HEK293 (cell line): Measurements from ENCODE around the gene MEOX1.

ENCODE experiments used
- PRDM1 ChIP-seq: fragments of 450-650 bp; formaldehyde crosslinking; IDR thresholded peaks from 2 replicates; pipeline ENCODE4; 2016; ENCODE audit warnings: missing biosample characterization, missing genetic modification characterization
- ZBTB17 ChIP-seq: fragments of 450-650 bp; formaldehyde crosslinking; IDR thresholded peaks from 2 replicates; pipeline ENCODE4 v1.5.1; 2016; ENCODE audit warnings: missing biosample characterization, missing genetic modification characterization
- ZFP37 ChIP-seq: fragments of 450-650 bp; formaldehyde crosslinking; IDR thresholded peaks from 2 replicates; pipeline ENCODE4 v1.5.1; 2016; ENCODE audit warnings: missing biosample characterization, missing genetic modification characterization
- ZNF341 ChIP-seq: fragments of 450-650 bp; formaldehyde crosslinking; IDR thresholded peaks from 2 replicates; pipeline ENCODE4; 2016; ENCODE audit warnings: low read depth, missing biosample characterization, missing genetic modification characterization
- ZNF555 ChIP-seq: fragments of 450-650 bp; formaldehyde crosslinking; conservative IDR thresholded peaks from 2 replicates; pipeline ENCODE4 v1.5.1; 2017; ENCODE audit warnings: missing biosample characterization, mild to moderate bottlenecking, missing genetic modification characterization, inconsistent platforms
- TF ChIP-seq, protein P1 (sequence below): fragments of 450-650 bp; formaldehyde crosslinking; IDR thresholded peaks from 2 replicates; pipeline ENCODE4 v1.5.1; 2016; ENCODE audit warnings: missing biosample characterization, missing genetic modification characterization
- TF ChIP-seq, protein P2 (sequence below): fragments of 450-650 bp; formaldehyde crosslinking; IDR thresholded peaks from 2 replicates; pipeline ENCODE4 v1.5.1; 2016; ENCODE audit warnings: missing biosample characterization, missing genetic modification characterization

GRCh38 chr17:43694081-43694870 lies 32.6 kb upstream of the MEOX1 start:
- no peak for TF ChIP-seq ZNF341 (tag by site-specific recombination)
- TF ChIP-seq, protein P1, sequence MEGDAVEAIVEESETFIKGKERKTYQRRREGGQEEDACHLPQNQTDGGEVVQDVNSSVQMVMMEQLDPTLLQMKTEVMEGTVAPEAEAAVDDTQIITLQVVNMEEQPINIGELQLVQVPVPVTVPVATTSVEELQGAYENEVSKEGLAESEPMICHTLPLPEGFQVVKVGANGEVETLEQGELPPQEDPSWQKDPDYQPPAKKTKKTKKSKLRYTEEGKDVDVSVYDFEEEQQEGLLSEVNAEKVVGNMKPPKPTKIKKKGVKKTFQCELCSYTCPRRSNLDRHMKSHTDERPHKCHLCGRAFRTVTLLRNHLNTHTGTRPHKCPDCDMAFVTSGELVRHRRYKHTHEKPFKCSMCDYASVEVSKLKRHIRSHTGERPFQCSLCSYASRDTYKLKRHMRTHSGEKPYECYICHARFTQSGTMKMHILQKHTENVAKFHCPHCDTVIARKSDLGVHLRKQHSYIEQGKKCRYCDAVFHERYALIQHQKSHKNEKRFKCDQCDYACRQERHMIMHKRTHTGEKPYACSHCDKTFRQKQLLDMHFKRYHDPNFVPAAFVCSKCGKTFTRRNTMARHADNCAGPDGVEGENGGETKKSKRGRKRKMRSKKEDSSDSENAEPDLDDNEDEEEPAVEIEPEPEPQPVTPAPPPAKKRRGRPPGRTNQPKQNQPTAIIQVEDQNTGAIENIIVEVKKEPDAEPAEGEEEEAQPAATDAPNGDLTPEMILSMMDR (tag by site-specific recombination): peak; percentile 90
- TF ChIP-seq, protein P2, sequence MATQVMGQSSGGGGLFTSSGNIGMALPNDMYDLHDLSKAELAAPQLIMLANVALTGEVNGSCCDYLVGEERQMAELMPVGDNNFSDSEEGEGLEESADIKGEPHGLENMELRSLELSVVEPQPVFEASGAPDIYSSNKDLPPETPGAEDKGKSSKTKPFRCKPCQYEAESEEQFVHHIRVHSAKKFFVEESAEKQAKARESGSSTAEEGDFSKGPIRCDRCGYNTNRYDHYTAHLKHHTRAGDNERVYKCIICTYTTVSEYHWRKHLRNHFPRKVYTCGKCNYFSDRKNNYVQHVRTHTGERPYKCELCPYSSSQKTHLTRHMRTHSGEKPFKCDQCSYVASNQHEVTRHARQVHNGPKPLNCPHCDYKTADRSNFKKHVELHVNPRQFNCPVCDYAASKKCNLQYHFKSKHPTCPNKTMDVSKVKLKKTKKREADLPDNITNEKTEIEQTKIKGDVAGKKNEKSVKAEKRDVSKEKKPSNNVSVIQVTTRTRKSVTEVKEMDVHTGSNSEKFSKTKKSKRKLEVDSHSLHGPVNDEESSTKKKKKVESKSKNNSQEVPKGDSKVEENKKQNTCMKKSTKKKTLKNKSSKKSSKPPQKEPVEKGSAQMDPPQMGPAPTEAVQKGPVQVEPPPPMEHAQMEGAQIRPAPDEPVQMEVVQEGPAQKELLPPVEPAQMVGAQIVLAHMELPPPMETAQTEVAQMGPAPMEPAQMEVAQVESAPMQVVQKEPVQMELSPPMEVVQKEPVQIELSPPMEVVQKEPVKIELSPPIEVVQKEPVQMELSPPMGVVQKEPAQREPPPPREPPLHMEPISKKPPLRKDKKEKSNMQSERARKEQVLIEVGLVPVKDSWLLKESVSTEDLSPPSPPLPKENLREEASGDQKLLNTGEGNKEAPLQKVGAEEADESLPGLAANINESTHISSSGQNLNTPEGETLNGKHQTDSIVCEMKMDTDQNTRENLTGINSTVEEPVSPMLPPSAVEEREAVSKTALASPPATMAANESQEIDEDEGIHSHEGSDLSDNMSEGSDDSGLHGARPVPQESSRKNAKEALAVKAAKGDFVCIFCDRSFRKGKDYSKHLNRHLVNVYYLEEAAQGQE (tag by site-specific recombination): no peak
- TF ChIP-seq ZBTB17 (tag by site-specific recombination): peak; percentile 35; the same call in 1 of the 2 replicates
- TF ChIP-seq ZNF555 (tag by site-specific recombination): no peak
- no peak for TF ChIP-seq ZFP37 (tag by site-specific recombination)
- TF ChIP-seq PRDM1 (tag by site-specific recombination): no peak
